ENCODE data around the gene ID4.

The ID4 gene

DNA sequence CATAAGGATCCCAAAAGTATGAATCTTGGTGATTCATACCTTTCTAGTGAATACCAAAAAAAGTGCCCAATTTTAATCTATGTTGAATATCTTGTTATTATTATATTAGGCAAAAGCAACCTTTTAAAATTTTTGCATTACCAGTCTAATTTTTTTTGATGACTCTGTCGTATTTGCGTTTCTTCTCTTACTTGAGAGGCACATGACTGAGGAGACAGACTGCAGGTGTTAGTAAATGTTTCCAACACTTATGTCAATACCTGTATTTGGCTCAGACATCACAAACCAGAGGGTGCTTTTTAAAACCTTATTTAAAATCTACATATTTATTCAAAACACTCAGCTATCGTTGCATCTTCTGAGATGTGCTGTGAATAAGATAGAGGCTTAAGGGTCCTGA is 27.1 kb downstream of the ID4 start:
- DNase-seq: no peak

- no peak for DNase-seq
Observed at GRCh38 chr6:19865178-19865577, 28.0 kb downstream of the ID4 start.

- no peak for DNase-seq
Observed at GRCh38 chr6:19866173-19866984, 29.2 kb downstream of the ID4 start.

GRCh38 chr6:19866985-19867627 is 29.9 kb downstream of the ID4 start:
- DNase-seq: no peak

DNA sequence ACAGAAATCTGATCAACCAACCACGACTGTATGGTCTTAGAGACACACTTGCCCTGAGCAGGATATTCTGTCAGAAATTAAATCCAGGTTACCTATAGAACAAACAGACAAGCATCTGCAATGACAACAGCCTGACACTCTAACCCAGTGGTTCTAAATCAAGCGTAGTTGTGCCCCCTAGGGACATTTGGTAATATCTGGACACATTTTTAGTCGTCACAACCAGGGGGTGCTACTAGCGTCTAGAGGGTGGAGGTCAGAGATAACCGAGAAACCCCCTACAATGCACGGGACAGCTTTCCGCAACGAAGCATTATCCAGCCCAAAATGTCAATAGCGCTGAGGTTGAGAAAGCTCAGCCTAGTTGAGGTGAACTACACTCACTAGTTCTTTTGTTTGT is 32.3 kb downstream of the ID4 start:
- DNase-seq: no peak

- no peak for DNase-seq
Observed at GRCh38 chr6:19870322-19870721, 33.2 kb downstream of the ID4 start.

GRCh38 chr6:19873031-19873430 is 35.9 kb downstream of the ID4 start:
- DNase-seq: no peak

GRCh38 chr6:19876672-19877071 is 39.5 kb downstream of the ID4 start:
- no peak for DNase-seq

- DNase-seq: no peak
Observed at GRCh38 chr6:19879663-19880062, 42.5 kb downstream of the ID4 start.

DNA sequence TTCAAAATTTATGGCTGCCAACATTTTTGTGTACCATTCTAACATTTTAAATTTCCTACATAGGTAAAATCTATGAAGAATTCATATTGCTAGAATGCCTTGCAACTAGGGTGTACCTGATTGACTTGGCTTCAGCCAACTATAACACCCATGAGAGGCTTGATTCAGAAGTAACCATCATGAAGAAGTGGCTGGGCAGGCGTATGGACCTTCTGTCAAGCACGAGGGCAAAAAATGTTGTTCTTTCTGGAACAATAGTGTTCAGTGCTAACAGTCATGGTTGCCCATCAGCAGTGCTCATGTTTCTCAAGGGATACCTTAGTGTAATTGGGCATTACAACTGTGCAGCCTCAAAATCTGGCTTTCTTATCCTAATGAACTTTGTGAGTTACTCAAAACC is 42.9 kb downstream of the ID4 start:
- no peak for DNase-seq

DNA sequence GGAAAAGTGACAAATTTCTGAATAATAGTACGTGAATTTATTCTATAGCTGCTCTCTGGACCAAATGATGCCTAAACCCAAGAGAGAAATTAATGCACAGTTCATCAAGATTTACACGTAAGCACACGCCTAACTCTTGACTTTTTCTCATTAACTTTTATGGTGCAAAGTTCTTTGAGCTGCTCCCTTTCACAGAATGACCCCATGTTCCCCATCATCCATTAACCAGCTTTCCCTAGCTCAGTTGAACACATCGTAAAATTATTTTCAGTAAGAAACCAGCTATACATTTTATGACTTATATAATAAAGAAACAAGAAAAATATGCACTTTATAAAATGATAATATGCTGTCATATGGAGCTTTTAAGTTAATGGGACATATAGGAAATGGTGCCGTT is 54.3 kb downstream of the ID4 start:
- DNase-seq: no peak
